ENCODE data around the gene EDN3. TPM values are rescaled to one million over a fixed set of nuclear protein-coding genes. Genes with fewer than 3 reads are reported as not detected.

EDN3 gene
- total and polyA plus RNA-seq, 4 donors: 6.9 TPM; not detected in 3

GRCh38 chr20:59318201-59318790 is 17.9 kb downstream of the EDN3 start:
- no peak overlapping the region for H3K27ac ChIP-seq (ENCODE audit: low read depth in 1 of 2, low read length in 2 of 2)
- DNase-seq (no peak), ATAC-seq (ENCODE audit: low FRiP score) (no peak)
- no peaks in the 10 kb centered on the region for H3K27me3 ChIP-seq (ENCODE audit: control insufficient read depth in 1 of 2, insufficient read depth in 2 of 2, low read length in 1 of 2)
- H3K36me3 ChIP-seq (ENCODE audit: control insufficient read depth in 1 of 2, insufficient read depth in 2 of 2, low read length in 1 of 2): no peaks in the 10 kb centered on the region
- WGBS, 2 donors: 94 to 95% methylated on average over 20 of the region's 20 CpGs
- no peaks in the 10 kb centered on the region for H3K4me1 ChIP-seq (ENCODE audit: control insufficient read depth in 1 of 2, insufficient read depth in 2 of 2, low read length in 2 of 2)
- intact Hi-C loops (cut with DNase I): no loop called here
- no peaks in the 10 kb centered on the region for H3K9me3 ChIP-seq (ENCODE audit: control insufficient read depth, low read length)
- no peak overlapping the region for H3K4me3 ChIP-seq (ENCODE audit: low read length in 2 of 2)

GRCh38 chr20:59318803-59319202 is 18.4 kb downstream of the EDN3 start:
- no peaks in the 10 kb centered on the region for H3K36me3 ChIP-seq (ENCODE audit: control insufficient read depth in 1 of 2, insufficient read depth in 2 of 2, low read length in 1 of 2)
- intact Hi-C loops (cut with DNase I): no loop called here

GRCh38 chr20:59320426-59320825 is 20.0 kb downstream of the EDN3 start:
- H3K36me3 ChIP-seq (ENCODE audit: control insufficient read depth in 1 of 2, insufficient read depth in 2 of 2, low read length in 1 of 2): no peaks in the 10 kb centered on the region
- intact Hi-C loops (cut with DNase I): no loop called here
- peak in 1 of 2 donors; percentile 57 for DNase-seq
- H3K4me1 ChIP-seq (ENCODE audit: control insufficient read depth in 1 of 2, insufficient read depth in 2 of 2, low read length in 2 of 2): no peaks in the 10 kb centered on the region
- ATAC-seq (ENCODE audit: low FRiP score): no peak
- no peaks in the 10 kb centered on the region for H3K9me3 ChIP-seq (ENCODE audit: control insufficient read depth, low read length)
- no peaks in the 10 kb centered on the region for H3K27me3 ChIP-seq (ENCODE audit: control insufficient read depth in 1 of 2, insufficient read depth in 2 of 2, low read length in 1 of 2)
- H3K27ac ChIP-seq (ENCODE audit: low read depth in 1 of 2, low read length in 2 of 2): no peak overlapping the region
- WGBS, 2 donors: 91 to 95% methylated on average over 10 of the region's 10 CpGs
- H3K4me3 ChIP-seq (ENCODE audit: low read length in 2 of 2): no peak overlapping the region

More at GRCh38 chr20:59318803-59319202, 18.4 kb downstream of the EDN3 start:
- ATAC-seq (ENCODE audit: low FRiP score) (no peak), DNase-seq (peak in 1 of 2 donors; percentile 13)
- H3K4me3 ChIP-seq (ENCODE audit: low read length in 2 of 2): no peak overlapping the region
- 84 to 88% methylated on average over 4 of the region's 4 CpGs for WGBS, 2 donors
- H3K27ac ChIP-seq (ENCODE audit: low read depth in 1 of 2, low read length in 2 of 2): no peak overlapping the region
- no peaks in the 10 kb centered on the region for H3K4me1 ChIP-seq (ENCODE audit: control insufficient read depth in 1 of 2, insufficient read depth in 2 of 2, low read length in 2 of 2)
- no peaks in the 10 kb centered on the region for H3K9me3 ChIP-seq (ENCODE audit: control insufficient read depth, low read length)
- H3K27me3 ChIP-seq (ENCODE audit: control insufficient read depth in 1 of 2, insufficient read depth in 2 of 2, low read length in 1 of 2): no peaks in the 10 kb centered on the region

GRCh38 chr20:59320854-59321647 is 20.6 kb downstream of the EDN3 start:
- DNase-seq (peak in 1 of 2 donors; percentile 67), ATAC-seq (ENCODE audit: low FRiP score) (no peak)
- no peaks in the 10 kb centered on the region for H3K27me3 ChIP-seq (ENCODE audit: control insufficient read depth in 1 of 2, insufficient read depth in 2 of 2, low read length in 1 of 2)
- WGBS, 2 donors: 44 to 50% methylated on average over 16 of the region's 16 CpGs
- no peaks in the 10 kb centered on the region for H3K36me3 ChIP-seq (ENCODE audit: control insufficient read depth in 1 of 2, insufficient read depth in 2 of 2, low read length in 1 of 2)
- H3K9me3 ChIP-seq (ENCODE audit: control insufficient read depth, low read length): no peaks in the 10 kb centered on the region
- no peaks in the 10 kb centered on the region for H3K4me1 ChIP-seq (ENCODE audit: control insufficient read depth in 1 of 2, insufficient read depth in 2 of 2, low read length in 2 of 2)
- no peak overlapping the region for H3K4me3 ChIP-seq (ENCODE audit: low read length in 2 of 2)
- H3K27ac ChIP-seq (ENCODE audit: low read depth in 1 of 2, low read length in 2 of 2): no peak overlapping the region
- intact Hi-C loops (cut with DNase I): no loop called here

GRCh38 chr20:59322081-59322480 is 21.7 kb downstream of the EDN3 start:
- H3K4me1 ChIP-seq (ENCODE audit: control insufficient read depth in 1 of 2, insufficient read depth in 2 of 2, low read length in 2 of 2): no peaks in the 10 kb centered on the region
- H3K27ac ChIP-seq (ENCODE audit: low read depth in 1 of 2, low read length in 2 of 2): no peak overlapping the region
- WGBS, 2 donors: 41 to 55% methylated on average over 9 of the region's 9 CpGs
- H3K36me3 ChIP-seq (ENCODE audit: control insufficient read depth in 1 of 2, insufficient read depth in 2 of 2, low read length in 1 of 2): no peaks in the 10 kb centered on the region
- H3K9me3 ChIP-seq (ENCODE audit: control insufficient read depth, low read length): no peaks in the 10 kb centered on the region
- H3K4me3 ChIP-seq (ENCODE audit: low read length in 2 of 2): no peak overlapping the region
- DNase-seq (peak in 1 of 2 donors; percentile 26), ATAC-seq (ENCODE audit: low FRiP score) (no peak)
- intact Hi-C loops (cut with DNase I): no loop called here
- H3K27me3 ChIP-seq (ENCODE audit: control insufficient read depth in 1 of 2, insufficient read depth in 2 of 2, low read length in 1 of 2): no peaks in the 10 kb centered on the region

GRCh38 chr20:59322585-59323454 is 22.4 kb downstream of the EDN3 start:
- intact Hi-C loops (cut with DNase I): no loop called here
- no peak overlapping the region for H3K4me3 ChIP-seq (ENCODE audit: low read length in 2 of 2)
- WGBS, 2 donors: 87 to 89% methylated on average over 17 of the region's 17 CpGs
- ATAC-seq (ENCODE audit: low FRiP score): no peak
- H3K9me3 ChIP-seq (ENCODE audit: control insufficient read depth, low read length): no peaks in the 10 kb centered on the region
- DNase-seq: peak in 1 of 2 donors; percentile 59
- no peaks in the 10 kb centered on the region for H3K27me3 ChIP-seq (ENCODE audit: control insufficient read depth in 1 of 2, insufficient read depth in 2 of 2, low read length in 1 of 2)
- no peak overlapping the region for H3K27ac ChIP-seq (ENCODE audit: low read depth in 1 of 2, low read length in 2 of 2)
- H3K36me3 ChIP-seq (ENCODE audit: control insufficient read depth in 1 of 2, insufficient read depth in 2 of 2, low read length in 1 of 2): no peaks in the 10 kb centered on the region
- no peaks in the 10 kb centered on the region for H3K4me1 ChIP-seq (ENCODE audit: control insufficient read depth in 1 of 2, insufficient read depth in 2 of 2, low read length in 2 of 2)

GRCh38 chr20:59323731-59324130 is 23.3 kb downstream of the EDN3 start:
- 92% methylated on average over 5 of the region's 5 CpGs for WGBS, 2 donors
- no peaks in the 10 kb centered on the region for H3K36me3 ChIP-seq (ENCODE audit: control insufficient read depth in 1 of 2, insufficient read depth in 2 of 2, low read length in 1 of 2)
- intact Hi-C loops (cut with DNase I): no loop called here
- no peaks in the 10 kb centered on the region for H3K27me3 ChIP-seq (ENCODE audit: control insufficient read depth in 1 of 2, insufficient read depth in 2 of 2, low read length in 1 of 2)
- ATAC-seq (ENCODE audit: low FRiP score) (no peak), DNase-seq (peak in 1 of 2 donors; percentile 11)
- H3K9me3 ChIP-seq (ENCODE audit: control insufficient read depth, low read length): no peaks in the 10 kb centered on the region
- H3K4me1 ChIP-seq (ENCODE audit: control insufficient read depth in 1 of 2, insufficient read depth in 2 of 2, low read length in 2 of 2): no peaks in the 10 kb centered on the region
- H3K4me3 ChIP-seq (ENCODE audit: low read length in 2 of 2): no peak overlapping the region
- H3K27ac ChIP-seq (ENCODE audit: low read depth in 1 of 2, low read length in 2 of 2): no peak overlapping the region

- Histone ChIP-seq H3K4me1 (ENCODE audit: control insufficient read depth in 1 of 2, insufficient read depth in 2 of 2, low read length in 2 of 2) (no peaks in the 10 kb centered on the region), H3K36me3 (ENCODE audit: control insufficient read depth in 1 of 2, insufficient read depth in 2 of 2, low read length in 1 of 2) (no peaks in the 10 kb centered on the region), H3K27ac (ENCODE audit: low read depth in 1 of 2, low read length in 2 of 2) (no peak overlapping the region), H3K4me3 (ENCODE audit: low read length in 2 of 2) (no peak overlapping the region), H3K9me3 (ENCODE audit: control insufficient read depth, low read length) (no peaks in the 10 kb centered on the region), H3K27me3 (ENCODE audit: control insufficient read depth in 1 of 2, insufficient read depth in 2 of 2, low read length in 1 of 2) (no peaks in the 10 kb centered on the region)
- ATAC-seq (ENCODE audit: low FRiP score) (no peak), DNase-seq (peak in 1 of 2 donors; percentile 9)
- intact Hi-C loops (cut with DNase I): no loop called here
- 80 to 82% methylated on average over 10 of the region's 10 CpGs for WGBS, 2 donors
Measured at GRCh38 chr20:59324521-59325141, 24.2 kb downstream of the EDN3 start.

Measured in aorta (tissue), 5 donors.